Stimulated activated CD4-positive, alpha-beta T cell treated with anti-CD3 and anti-CD28 coated beads, TNF-alpha, amount 100 ng/mL, for 1 hour (primary cell): ENCODE results near the gene FUT1.
"Not testable (repeated sequence)": the region's sequence is repeated elsewhere in the genome, so short reads cannot be mapped to it uniquely, and the experiment has no call there.

Source experiments
- DNase-seq, 3 donors: peaks; one replicate each; pipeline ENCODE4 v3.0.0-alpha.2; 2020; ENCODE audit warnings: low read depth in 3 of 3, low spot score in 1 of 3

The FUT1 gene

GRCh38 chr19:48718106-48718505 lies 34.3 kb downstream of the FUT1 start:
- DNase-seq: not testable (repeated sequence)

DNA sequence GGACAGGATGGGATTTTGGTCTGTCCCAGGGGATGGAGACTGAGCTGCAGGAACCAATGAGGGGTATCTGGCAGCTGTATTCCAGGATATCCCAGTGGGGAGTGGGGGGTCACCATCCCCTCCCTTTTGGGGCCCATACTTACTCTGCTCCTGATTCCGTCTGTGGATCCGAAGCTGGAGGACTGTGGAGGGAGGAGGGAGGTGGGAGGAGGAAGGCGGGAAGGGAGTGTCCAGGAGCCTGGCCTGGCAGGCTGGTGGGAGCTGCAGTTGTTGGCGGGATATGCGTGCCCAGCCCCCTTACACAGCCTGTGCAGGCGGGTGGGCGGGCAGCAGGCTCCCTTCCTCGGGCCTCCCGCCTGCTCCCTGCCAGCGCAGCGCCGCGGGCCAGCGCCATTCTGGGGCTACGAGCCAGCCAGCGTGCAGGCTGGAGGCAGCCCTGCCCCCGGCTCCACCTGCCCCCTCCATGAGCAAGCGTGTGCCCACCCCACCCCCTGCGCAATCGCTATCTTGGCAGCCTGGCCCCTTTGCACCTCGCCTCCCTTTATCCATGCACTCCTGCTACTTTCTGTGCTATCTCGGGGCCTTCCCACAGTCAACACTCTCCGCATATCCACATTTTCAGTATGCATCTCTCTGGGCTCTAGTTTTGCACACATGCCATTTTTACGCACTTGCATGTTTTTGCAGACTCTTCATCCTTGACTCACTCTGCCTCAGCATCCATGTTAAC lies 35.7 kb downstream of the FUT1 start:
- DNase-seq: no peak

DNA sequence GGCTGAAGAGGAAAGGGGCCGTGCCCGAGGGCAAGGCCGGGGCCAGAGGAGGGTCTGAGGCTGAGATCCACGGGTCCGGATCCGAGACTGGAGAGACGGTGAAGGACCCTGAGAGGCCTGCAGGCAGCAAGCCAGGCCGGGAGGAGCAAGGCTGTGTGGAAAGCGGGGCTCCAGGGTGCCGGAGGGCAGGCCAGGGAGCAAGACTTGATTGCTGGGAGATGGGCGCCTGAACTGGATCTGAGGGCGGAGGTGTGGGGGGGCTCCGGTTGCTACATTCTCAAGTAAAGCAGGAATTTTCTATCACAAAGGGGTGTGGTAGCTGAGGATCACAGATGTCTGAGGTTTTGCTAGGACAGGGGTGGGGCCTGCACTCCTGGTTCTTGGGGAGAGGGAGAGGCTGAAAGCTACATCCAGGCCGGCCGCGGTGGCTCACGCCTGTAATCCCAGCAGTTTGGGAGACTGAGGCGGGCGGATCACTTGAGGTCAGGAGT lies 36.7 kb downstream of the FUT1 start:
- DNase-seq: no peak

GRCh38 chr19:48714759-48715675 lies 37.4 kb downstream of the FUT1 start:
- DNase-seq: no peak

- peak; percentile 89 to 91 (median 90) for DNase-seq
Measured at GRCh38 chr19:48713864-48714755, 38.3 kb downstream of the FUT1 start.

- DNase-seq: no peak
Measured at GRCh38 chr19:48713041-48713863, 39.2 kb downstream of the FUT1 start.

DNA sequence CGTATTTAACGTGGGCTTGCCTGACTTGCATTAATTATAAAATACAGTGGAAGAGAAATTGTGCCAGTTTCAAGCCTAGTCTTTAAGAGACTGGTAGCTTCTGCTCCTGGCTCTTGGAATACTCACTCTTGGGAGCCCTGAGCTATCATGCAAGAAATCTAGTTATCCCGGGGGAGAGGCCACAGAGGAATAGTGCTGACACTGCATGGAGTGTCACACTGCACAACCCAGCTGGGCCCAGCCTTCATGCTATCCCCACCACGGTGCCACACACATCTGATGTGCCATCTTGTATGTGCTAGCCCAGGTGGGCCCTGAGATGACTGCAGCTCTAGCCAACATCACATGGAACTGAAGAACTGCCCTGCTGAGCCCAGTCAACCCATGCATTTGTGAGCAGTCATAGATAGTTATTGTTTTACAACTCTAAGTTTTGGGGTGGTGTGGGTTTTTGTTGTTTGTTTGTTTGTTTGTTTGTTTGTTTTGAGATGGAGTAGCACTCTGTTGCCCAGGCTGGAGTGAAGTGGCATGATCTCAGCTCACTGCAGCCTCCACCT lies 41.3 kb downstream of the FUT1 start:
- no peak for DNase-seq

DNA sequence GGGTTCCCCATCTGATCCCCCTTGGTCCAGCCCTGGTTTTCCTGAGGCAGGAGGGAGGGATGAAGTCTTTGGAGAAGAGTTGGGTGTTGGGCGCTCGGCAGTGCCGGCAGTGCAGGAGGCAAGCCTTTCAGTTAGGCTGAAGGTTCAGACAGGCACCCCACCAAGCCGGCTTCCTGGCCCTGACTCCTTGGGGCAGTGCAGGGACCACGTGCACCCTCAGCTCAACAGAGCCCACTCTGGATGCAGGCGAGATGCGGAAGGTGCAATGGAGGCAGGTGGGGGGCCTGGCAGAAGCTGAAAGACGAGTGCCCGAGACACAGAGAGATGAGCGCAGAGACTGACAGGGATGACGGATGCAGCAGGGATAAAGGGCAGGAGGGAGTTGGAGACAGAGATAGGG lies 44.0 kb downstream of the FUT1 start:
- no peak for DNase-seq

DNA sequence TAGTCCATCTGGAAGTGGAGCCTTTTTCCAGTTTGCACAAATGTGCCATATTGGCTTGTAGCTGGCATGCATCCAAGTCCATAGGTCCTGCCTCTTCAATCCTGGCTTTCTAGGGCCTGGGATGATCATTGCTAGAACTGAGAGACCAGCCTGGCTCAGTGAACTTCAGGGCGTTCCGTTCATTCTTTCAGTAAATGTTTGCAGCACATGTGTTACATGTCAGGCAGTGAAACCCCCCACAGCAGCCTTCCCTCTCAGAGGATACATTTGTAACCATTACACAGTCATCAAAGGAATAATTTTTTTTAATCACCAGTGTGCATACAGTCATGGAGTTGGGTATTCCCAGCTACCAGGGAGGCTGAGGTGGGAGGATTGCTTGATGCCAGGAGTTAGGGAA lies 47.0 kb downstream of the FUT1 start:
- no peak for DNase-seq

GRCh38 chr19:48703316-48703715 lies 49.1 kb downstream of the FUT1 start:
- no peak for DNase-seq

GRCh38 chr19:48702701-48703100 lies 49.7 kb downstream of the FUT1 start:
- no peak for DNase-seq

GRCh38 chr19:48698046-48698445 lies 54.4 kb downstream of the FUT1 start:
- DNase-seq: no peak
